Adrenal gland (tissue), 12 donors: ENCODE data around the gene OR4N5. TPM values are rescaled to one million over a fixed set of nuclear protein-coding genes. Genes with fewer than 3 reads are reported as not detected.

Experiments used
- DNase-seq, 7 donors: peaks; one replicate each; pipeline ENCODE4 v3.0.0-alpha.2; 2019 to 2020
- H3K27ac ChIP-seq, 5 donors: fragments of 200-600 bp; sonication (generic) in 4 of 5; 1 replicate in 3 of 5; 2 replicates in 2 of 5; pipeline versions ENCODE4 v1.5.1 to v1.8.0; 2016 to 2020; ENCODE audit warnings: mild to moderate bottlenecking in 1 of 5
- H3K27me3 ChIP-seq: fragments of 200-600 bp; 2 replicates; pipeline ENCODE4 v1.8.0; 2021
- H3K36me3 ChIP-seq, 2 donors: fragments of 200-600 bp; replicated peaks in 1 of 2; 1 replicate in 1 of 2; 2 replicates in 1 of 2; pipeline versions ENCODE4 v1.5.1 to v1.8.0; 2018 to 2022
- H3K4me1 ChIP-seq, 2 donors: fragments of 200-600 bp; replicated peaks in 1 of 2; 1 replicate in 1 of 2; 2 replicates in 1 of 2; pipeline versions ENCODE4 v1.5.1 to v1.8.0; 2018 to 2021
- H3K4me3 ChIP-seq, 4 donors: fragments of 200-600 bp; sonication (generic) in 3 of 4; one replicate each; pipeline ENCODE4 v1.5.1; 2016 to 2018
- H3K9me3 ChIP-seq, 3 donors: fragments of 200-600 bp; sonication (generic) in 1 of 3; replicated peaks in 1 of 3; 1 replicate in 2 of 3; 2 replicates in 1 of 3; pipeline versions ENCODE4 v1.5.1 to v1.8.0; 2016 to 2021
- POLR2A ChIP-seq, 2 donors: fragments of 450-650 bp; IDR thresholded peaks; one replicate each; pipeline ENCODE4 v1.6.1; 2017; ENCODE audit warnings: antibody characterized with exemption in 2 of 2, mild to moderate bottlenecking in 2 of 2, moderate library complexity in 1 of 2
- WGBS, 4 donors: extraction: QIAGEN DNeasy Blood & Tissue Kit in 2 of 4; methylation state at CpG; one replicate each; pipeline versions ENCODE4 v1.1.5 to v1.1.7; 2013 to 2017; 5-methylcytosine and 5-hydroxymethylcytosine counted together
- intact Hi-C, 2 donors: fragments of 100-400 bp; cut with DNase I; formaldehyde crosslinking; loops; one replicate each; pipeline versions ENCODE4 v1.14.1 to v1.15.0; 2022 to 2023
- polyA plus RNA-seq, 3 donors: library from polyadenylated mRNA; stranded (reverse); fragments of 200-250 nt in 2 of 3; fragments of 350-450 nt in 1 of 3; fragmentation: Illumina TruSeq in 1 of 3; extraction: RNeasy Lipid Tissue Mini Kit (QIAGEN cat#74804) in 1 of 3; gene quantifications; one replicate each; pipeline ENCODE4 v1.2.3, GENCODE V29; 2013 to 2014
- total RNA-seq, 9 donors: library from RNA; depleted of rRNA in 4 of 9; stranded (reverse); fragments of >200 nt in 4 of 9; fragments of 120-200 nt in 1 of 9; fragmentation: NEBNext Ultra II Directional in 1 of 9; extraction: Animal tissue kit (Norgen Biotek cat#: 25700) in 1 of 9; gene quantifications; one replicate each; pipeline versions ENCODE4 v1.1.0 to v1.2.4, GENCODE V29; 2013 to 2023
- TF ChIP-seq, protein P1 (sequence below), 6 experiments: fragments of 450-650 bp in 4 of 6; fragments of 200-600 bp in 2 of 6; sonication (generic) in 1 of 6; IDR thresholded peaks; 1 replicate in 5 of 6; 2 replicates in 1 of 6; pipeline versions ENCODE4 v1.5.1 to v1.8.0; 2016 to 2021; ENCODE audit warnings: antibody characterized with exemption in 6 of 6, mild to moderate bottlenecking in 2 of 6, moderate library complexity in 1 of 6
- donor health status: healthy with polysubstance abuse.
- donor health status: Bipolar disorder and iron deficiency.
- donor health status: DM: yes; HTN: yes; CAD: no.
- donor health status: DM: no; HTN: no; CAD: no.
- donor health status: DM: no; HTN: no; CAD: no.
- donor health status: DM: yes; HTN: yes; CAD: no.

OR4N5 gene
- total and polyA plus RNA-seq, 12 donors: not detected

- Histone ChIP-seq H3K4me3 (no peak overlapping the region), H3K27ac (no peak overlapping the region), H3K27me3 (no peaks in the 10 kb centered on the region), H3K9me3 (no peaks in the 10 kb centered on the region), H3K4me1 (no peaks in the 10 kb centered on the region), H3K36me3 (no peaks in the 10 kb centered on the region)
- no peak for DNase-seq
- 67 to 83% (median 74%) methylated on average over 3 of the region's 3 CpGs for WGBS, 4 donors
- intact Hi-C loops: no loop called here
- TF ChIP-seq, protein P1, sequence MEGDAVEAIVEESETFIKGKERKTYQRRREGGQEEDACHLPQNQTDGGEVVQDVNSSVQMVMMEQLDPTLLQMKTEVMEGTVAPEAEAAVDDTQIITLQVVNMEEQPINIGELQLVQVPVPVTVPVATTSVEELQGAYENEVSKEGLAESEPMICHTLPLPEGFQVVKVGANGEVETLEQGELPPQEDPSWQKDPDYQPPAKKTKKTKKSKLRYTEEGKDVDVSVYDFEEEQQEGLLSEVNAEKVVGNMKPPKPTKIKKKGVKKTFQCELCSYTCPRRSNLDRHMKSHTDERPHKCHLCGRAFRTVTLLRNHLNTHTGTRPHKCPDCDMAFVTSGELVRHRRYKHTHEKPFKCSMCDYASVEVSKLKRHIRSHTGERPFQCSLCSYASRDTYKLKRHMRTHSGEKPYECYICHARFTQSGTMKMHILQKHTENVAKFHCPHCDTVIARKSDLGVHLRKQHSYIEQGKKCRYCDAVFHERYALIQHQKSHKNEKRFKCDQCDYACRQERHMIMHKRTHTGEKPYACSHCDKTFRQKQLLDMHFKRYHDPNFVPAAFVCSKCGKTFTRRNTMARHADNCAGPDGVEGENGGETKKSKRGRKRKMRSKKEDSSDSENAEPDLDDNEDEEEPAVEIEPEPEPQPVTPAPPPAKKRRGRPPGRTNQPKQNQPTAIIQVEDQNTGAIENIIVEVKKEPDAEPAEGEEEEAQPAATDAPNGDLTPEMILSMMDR (IDR thresholded peaks at IDR 0.05): no peak
These were observed 26.3 kb upstream of the OR4N5 start for GRCh38 chr14:20112321-20112720.

GRCh38 chr14:20116748-20117147 lies 21.9 kb upstream of the OR4N5 start:
- DNase-seq: no peak
- Histone ChIP-seq H3K9me3 (no peaks in the 10 kb centered on the region), H3K4me3 (no peak overlapping the region), H3K4me1 (no peaks in the 10 kb centered on the region), H3K36me3 (no peaks in the 10 kb centered on the region), H3K27me3 (no peaks in the 10 kb centered on the region), H3K27ac (no peak overlapping the region)
- no peak for TF ChIP-seq POLR2A (IDR thresholded peaks at IDR 0.05)
- TF ChIP-seq, protein P1 (IDR thresholded peaks at IDR 0.05): no peak
- intact Hi-C loops: no loop called here
- WGBS, 4 donors: 26 to 43% (median 35%) methylated on average over 1 of the region's 1 CpG

- TF ChIP-seq, protein P1 (IDR thresholded peaks at IDR 0.05): no peak
- TF ChIP-seq POLR2A (IDR thresholded peaks at IDR 0.05): no peak
- no peaks in the 10 kb centered on the region for H3K4me1 ChIP-seq
- intact Hi-C loops: no loop called here
- H3K27ac ChIP-seq: no peak overlapping the region
- no peak overlapping the region for H3K4me3 ChIP-seq
- DNase-seq: no peak
- WGBS, 4 donors: 75 to 81% (median 77%) methylated on average over 5 of the region's 5 CpGs
- H3K9me3 ChIP-seq: no peaks in the 10 kb centered on the region
- no peaks in the 10 kb centered on the region for H3K36me3 ChIP-seq
- no peaks in the 10 kb centered on the region for H3K27me3 ChIP-seq
These were observed 19.8 kb upstream of the OR4N5 start for GRCh38 chr14:20118795-20119194.

DNA sequence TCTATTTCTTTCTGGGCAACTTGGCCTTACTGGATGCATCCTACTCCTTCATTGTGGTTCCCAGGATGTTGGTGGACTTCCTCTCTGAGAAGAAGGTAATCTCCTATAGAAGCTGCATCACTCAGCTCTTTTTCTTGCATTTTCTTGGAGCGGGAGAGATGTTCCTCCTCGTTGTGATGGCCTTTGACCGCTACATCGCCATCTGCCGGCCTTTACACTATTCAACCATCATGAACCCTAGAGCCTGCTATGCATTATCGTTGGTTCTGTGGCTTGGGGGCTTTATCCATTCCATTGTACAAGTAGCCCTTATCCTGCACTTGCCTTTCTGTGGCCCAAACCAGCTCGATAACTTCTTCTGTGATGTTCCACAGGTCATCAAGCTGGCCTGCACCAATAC lies 5.3 kb downstream of the OR4N5 start:
- intact Hi-C loops: no loop called here
- Histone ChIP-seq H3K36me3 (no peaks in the 10 kb centered on the region), H3K4me1 (no peaks in the 10 kb centered on the region), H3K27ac (no peak overlapping the region), H3K27me3 (no peaks in the 10 kb centered on the region), H3K9me3 (no peaks in the 10 kb centered on the region), H3K4me3 (no peak overlapping the region)
- DNase-seq: no peak
- TF ChIP-seq, protein P1 (IDR thresholded peaks at IDR 0.05): no peak
- TF ChIP-seq POLR2A (IDR thresholded peaks at IDR 0.05): no peak
- 23 to 49% (median 30%) methylated on average over 7 of the region's 7 CpGs for WGBS, 4 donors
